Ovary (tissue), 3 donors: ENCODE data around the gene IL33.

ENCODE experiments used
- POLR2A ChIP-seq: fragments of 450-650 bp; IDR thresholded peaks from one replicate; pipeline ENCODE4 v1.6.1; 2017; ENCODE audit warnings: antibody characterized with exemption, mild to moderate bottlenecking, moderate library complexity
- TF ChIP-seq, protein P1 (sequence below), 3 donors: fragments of 450-650 bp in 2 of 3; fragments of 200-600 bp in 1 of 3; IDR thresholded peaks; one replicate each; pipeline versions ENCODE4 v1.5.1 to v1.8.0; 2016 to 2022; ENCODE audit warnings: antibody characterized with exemption in 3 of 3, mild to moderate bottlenecking in 1 of 3
- donor health status: DM: no; HTN: no; CAD: no.

DNA sequence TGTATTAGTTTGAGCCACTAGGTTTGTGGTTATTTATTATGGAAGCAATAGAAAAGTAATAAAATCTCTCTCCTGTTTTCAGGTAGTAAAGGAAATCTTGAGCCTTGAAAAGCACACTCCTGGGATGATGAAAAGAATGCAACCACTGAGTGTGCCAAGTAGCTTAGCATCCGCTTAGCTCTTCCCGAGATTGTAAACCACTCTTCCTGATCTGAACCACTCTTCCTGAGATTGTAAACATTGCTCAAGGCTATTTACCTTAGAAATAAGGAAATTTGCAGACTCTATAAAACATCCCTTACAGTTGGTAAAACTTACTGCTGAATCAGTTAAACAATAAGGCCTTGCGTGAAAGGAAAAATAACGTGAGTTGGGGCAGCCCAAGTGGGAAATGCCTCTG, 17.4 kb upstream of the IL33 start:
- TF ChIP-seq, protein P1, sequence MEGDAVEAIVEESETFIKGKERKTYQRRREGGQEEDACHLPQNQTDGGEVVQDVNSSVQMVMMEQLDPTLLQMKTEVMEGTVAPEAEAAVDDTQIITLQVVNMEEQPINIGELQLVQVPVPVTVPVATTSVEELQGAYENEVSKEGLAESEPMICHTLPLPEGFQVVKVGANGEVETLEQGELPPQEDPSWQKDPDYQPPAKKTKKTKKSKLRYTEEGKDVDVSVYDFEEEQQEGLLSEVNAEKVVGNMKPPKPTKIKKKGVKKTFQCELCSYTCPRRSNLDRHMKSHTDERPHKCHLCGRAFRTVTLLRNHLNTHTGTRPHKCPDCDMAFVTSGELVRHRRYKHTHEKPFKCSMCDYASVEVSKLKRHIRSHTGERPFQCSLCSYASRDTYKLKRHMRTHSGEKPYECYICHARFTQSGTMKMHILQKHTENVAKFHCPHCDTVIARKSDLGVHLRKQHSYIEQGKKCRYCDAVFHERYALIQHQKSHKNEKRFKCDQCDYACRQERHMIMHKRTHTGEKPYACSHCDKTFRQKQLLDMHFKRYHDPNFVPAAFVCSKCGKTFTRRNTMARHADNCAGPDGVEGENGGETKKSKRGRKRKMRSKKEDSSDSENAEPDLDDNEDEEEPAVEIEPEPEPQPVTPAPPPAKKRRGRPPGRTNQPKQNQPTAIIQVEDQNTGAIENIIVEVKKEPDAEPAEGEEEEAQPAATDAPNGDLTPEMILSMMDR (IDR thresholded peaks at IDR 0.05), result no peak
- no peak for TF ChIP-seq POLR2A
